GM21360 (cell line): ENCODE results near the gene TSHZ2.

Experiments
- ATAC-seq: cut with Tn5 transposase; IDR thresholded peaks from one replicate; pipeline ENCODE4 v1.9.1; 2021; ENCODE audit warnings: mild to moderate bottlenecking, moderate library complexity; ENCODE audit not compliant: unreplicated experiment

Gene TSHZ2

DNA sequence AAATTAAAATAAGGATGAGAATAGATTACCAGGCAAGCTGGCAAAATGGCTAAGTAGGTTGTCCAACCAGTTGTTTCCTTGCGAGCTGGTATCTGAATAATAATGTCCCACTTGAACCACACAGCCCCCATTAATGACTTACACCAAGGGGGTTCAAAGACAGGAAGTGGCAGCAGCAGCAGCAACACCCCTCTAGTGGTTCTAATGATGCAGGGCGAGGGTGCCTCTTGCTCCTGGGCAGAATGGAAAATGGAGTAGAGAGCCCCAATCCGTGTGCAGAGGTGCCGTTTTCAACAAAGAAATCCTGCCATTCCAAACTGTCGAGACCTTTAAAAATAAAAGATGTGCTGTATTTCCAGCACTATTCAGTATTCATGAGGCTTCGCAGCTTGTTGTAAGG is 218.1 kb downstream of the TSHZ2 start:
- ATAC-seq: no peak

DNA sequence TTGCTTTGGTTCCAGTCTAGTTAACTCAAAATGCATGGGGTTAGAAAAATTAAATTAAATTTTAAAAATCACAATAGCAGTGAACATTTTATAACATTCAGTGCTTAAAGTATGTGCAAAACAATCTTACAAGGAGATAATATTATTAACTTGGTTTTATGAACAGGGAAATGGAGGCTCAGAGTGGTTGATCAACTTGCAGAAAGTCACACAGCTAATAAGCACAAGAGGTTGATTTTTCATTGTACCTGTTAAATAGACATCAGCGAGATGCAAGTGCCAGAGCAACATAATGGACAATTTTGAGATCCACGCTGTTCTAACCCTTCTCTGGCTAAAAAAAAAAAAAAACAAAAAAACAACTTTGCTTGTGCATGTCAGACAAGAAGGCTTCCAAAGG is 219.8 kb downstream of the TSHZ2 start:
- ATAC-seq: no peak

DNA sequence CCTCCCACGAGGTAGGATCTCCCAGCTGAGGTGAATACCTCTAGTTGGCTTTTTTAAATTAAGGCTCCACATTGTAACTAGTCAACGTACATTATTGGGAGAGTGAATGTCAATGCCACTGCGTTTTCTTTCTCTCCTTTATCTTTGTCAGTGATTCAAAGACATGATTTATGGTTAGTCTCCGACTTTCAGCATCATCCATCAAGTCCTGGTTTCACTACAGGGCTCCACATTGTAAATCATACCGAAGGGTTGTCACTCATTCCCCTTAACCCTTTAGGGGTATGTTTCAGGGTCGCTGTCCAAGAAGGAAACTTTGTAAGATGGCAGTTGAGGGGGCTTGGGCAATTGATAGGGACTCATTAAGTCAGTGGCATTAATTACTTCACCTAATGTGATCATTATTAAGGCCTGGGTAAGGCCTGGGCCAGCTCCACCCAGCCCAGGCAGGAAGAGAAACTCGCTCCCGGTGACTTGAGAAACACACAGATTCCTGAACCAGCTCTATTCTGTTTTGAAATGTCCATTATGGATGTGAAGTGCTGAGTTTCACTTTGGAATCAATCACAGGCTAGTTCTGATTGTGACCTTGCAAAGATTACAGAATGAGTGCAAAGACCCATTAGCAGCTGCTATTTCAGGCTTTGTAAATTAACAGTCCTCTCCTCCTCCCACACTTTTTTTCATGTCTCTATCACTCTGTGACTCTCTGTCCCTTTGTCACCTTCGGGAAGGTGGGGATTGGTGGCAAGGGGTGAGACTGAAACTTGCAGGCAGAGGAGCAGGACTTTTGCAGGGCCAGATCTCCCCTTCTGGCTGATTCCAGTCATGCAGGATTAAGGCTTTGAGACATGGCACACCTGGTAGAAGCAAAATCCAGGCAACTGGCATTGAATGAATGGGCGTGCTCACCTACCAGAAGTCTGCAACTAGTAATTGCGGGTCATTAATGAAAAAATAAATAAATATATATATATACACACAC is 222.4 kb downstream of the TSHZ2 start:
- no peak for ATAC-seq

DNA sequence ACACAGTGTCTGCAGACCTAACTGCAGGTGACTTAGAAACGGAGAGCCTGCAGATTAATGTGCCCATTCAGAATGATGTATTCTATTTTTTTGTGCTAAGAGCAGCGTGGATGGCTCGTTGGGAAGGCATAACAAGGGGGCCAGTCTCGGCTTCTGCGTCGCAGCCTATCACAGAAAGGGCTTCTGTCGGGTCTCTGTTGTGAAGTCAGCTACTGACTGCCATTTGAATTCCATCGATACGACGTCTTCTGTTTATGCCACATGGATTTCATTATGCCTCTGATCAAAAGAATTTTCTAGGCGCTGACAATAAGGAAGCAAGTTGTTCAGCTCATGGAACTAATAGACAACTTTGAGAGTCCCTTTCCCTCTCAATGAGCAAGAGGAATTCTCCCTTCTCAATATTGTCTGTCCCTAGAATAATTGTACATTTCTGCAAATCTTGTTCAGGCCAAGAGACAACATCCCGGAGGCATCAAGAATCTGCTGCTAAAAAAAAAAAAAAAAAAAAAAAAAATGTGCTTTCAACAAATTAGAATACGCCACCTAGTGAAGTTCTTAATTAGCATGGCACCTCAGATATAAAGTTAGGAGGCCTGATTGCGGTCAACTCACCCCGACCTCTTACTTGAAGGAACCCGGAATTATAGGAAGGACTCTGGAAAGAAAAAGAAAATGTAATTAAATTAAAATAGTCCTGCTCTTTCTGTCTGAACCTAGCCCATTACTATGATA is 223.9 kb downstream of the TSHZ2 start:
- ATAC-seq: no peak

DNA sequence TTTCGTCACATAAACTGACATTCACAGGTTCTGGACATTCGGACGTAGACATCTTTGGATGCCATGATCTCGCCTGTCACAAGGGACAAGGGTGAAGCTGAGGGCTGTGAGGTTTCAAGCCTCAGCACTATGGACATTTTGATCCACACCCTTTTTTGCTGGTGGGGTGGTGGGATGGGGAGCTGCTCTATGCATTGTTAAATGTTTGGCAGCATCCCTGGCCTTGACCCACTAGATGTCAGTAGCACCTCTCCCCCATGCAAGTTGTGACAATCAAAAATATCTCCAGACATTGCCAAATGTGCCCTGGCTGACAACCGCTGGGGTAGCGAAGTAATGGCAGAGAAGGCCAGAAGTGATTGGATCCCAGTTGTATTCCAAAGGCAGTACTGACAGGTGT is 229.4 kb downstream of the TSHZ2 start:
- ATAC-seq: no peak

DNA sequence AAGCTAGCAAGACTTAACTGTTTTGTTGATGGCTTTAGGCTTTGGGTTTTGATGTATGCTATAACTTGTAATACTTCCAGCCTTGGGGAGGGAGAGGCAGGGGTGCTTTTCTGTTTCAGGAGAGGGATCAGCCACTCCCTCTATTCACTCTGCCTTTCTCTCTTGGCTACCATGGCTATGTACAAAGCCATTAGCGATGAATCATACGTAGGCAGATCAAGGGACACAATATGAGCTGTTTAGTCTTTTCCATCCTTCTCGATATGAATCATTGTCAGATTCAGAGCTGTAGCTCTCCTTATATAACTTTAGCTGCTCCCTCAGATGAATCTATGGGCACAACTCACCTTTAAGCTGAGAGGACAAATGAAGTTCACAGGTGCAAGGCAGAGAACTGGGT is 230.6 kb downstream of the TSHZ2 start:
- no peak for ATAC-seq

DNA sequence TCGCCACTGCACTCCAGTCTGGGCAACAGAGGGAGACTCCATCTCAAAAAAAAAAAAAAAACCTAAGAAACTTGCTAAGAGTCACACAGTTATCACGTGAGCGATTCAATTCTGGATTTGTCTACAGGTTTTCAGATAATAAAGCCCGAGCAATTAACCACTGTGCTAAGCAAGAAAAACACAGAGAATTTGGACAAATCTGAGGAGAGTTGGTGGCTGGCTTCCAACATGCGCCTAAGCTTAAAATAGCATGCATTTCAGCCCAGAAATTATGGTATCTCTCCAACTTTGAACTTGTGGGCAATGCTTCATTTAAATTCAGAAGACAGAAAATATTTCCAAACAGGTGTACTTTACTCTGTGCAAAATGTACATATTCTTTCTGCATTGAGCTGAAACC is 232.9 kb downstream of the TSHZ2 start:
- no peak for ATAC-seq

DNA sequence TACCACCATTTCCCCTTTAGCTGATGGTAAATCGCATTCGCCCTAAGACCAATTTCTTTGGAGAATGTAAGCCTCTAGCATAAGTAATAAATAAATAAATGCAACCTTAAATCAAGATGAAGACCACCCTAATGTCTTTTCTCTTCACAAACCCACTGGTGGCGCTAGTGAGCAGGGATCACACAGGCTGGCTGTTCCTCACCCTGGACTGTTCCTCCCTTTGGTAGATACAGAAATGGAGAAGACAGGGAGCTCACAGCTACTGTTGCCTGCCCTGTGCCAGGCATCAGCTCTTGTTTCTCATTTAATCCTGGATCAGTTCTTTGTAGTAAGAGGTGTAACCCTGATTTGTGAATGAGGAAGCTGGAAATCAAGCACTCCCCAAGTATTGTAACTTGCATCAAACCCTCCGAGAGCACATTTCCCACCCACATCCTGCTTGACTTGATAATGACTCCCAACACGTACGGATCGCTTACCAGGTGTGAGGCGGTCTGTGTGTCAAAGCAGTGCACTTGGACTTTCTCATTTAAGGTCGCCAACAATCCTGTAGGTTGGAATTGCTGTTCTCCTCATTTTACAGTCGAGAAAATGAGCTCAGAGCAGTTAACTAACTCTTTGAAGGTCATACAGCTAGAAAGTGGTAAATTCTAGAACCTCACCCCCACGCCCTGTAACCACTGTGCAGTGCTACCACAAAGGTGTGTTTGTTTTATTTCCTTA is 236.1 kb downstream of the TSHZ2 start:
- no peak for ATAC-seq

DNA sequence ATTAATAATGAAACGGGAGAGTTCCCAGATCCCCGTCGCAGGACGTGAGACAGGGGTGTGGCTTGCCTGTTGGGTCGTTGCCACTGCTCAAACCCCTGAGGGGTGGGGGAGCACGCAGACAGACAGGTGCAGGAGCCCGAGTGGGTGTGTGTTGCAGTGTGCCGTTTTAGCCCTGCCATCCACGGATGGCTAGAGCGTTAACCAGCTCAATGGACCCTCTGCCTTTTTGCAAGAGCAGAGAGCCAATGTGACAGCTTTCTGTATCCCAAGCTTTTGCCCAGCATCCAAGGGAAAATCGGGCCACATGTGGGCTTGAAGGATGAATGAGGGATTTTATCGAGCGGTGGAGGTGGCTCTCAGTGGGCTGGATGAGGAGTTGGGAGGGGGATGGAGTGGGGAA is 237.9 kb downstream of the TSHZ2 start:
- ATAC-seq: no peak

DNA sequence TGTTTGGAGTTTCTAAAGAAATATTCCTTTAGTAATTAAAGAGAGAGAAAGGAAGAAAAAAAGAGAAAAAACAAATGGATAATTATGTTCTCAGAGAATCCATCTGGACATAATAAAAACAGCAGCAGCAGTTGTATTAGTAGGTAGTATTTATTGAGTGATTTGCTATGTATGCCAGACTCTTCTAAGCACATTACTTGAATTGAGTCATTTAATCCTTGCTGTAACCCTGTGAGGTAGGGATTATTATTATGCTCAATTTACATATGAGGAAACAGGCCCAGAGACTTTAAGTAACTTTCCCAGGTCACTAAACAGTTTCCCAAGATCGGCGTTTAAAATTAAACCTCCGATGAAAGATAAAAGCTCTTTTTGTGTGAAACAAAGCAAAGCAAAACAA is 238.8 kb downstream of the TSHZ2 start:
- ATAC-seq: no peak

DNA sequence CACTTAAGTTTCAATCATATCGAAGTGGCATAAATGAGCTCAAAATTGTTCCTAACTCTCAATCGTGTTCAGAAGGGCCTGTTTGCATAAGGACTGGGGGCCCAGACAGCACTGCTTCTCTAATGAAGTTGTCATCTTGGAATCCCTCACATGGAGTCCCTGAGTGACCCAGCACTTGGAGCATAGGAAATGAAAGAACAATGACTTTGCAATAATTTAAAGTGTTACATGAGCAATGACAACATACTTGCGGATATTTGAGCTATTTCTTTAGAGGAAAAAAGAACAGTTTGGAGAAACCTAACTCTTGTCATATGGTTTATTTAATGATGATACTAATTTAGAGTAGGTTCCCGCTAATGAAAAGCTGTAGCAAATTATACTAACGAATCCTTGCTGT is 239.9 kb downstream of the TSHZ2 start:
- no peak for ATAC-seq

DNA sequence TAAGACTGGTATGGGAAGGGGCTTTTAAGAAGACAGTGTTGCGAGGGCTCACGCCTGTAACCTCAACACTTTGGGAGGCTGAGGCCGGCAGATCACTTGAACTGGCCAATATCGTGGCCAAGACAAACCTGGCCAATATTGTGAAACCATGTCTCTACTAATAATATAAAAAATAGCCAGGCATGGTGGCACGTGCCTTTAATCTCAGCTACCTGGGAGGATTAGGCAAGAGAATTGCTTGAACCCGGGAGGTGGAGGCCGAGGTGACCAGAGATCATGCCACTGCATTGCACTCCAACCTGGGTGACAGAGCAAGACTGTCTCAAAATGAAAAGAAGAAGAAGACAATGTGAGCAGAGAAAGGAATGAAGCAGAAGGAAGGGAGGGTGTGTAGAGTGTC is 242.2 kb downstream of the TSHZ2 start:
- ATAC-seq: no peak

DNA sequence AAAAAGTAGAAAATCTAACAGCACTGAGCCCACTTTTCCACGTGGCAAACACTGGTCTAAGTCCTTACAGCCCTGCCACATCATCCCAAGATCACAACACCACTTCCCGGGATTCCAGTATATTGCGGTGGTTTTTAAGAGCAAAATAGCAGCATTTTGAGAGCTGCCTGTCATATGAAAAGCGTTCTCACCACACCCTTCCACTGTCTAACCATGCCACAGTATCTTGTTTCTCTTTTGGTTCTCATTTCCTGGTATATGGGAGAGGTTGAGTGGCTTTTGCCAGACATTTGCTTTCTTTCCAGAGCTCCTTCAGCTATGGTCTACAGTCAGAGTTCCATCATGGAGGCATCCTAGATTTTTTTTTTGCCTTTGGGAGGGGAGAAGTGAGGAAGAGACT is 243.0 kb downstream of the TSHZ2 start:
- no peak for ATAC-seq

DNA sequence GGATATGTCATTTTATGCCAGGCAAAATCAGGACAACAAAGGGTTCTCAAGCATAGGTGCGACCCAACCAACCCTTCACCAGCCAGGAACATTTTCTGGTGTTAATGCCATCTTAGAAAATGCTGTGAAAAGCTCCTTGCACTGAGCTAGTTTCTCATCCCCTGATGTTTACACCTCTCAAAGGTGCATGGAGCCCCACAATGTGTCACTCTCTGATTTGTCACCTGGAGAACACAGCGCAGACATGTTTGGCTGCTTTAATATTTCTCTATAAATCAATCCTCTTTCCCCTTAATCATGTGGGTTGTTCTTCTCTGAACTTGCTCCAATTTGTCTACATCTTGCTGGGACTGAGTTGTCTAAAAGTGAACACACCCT is 244.3 kb downstream of the TSHZ2 start:
- no peak for ATAC-seq

DNA sequence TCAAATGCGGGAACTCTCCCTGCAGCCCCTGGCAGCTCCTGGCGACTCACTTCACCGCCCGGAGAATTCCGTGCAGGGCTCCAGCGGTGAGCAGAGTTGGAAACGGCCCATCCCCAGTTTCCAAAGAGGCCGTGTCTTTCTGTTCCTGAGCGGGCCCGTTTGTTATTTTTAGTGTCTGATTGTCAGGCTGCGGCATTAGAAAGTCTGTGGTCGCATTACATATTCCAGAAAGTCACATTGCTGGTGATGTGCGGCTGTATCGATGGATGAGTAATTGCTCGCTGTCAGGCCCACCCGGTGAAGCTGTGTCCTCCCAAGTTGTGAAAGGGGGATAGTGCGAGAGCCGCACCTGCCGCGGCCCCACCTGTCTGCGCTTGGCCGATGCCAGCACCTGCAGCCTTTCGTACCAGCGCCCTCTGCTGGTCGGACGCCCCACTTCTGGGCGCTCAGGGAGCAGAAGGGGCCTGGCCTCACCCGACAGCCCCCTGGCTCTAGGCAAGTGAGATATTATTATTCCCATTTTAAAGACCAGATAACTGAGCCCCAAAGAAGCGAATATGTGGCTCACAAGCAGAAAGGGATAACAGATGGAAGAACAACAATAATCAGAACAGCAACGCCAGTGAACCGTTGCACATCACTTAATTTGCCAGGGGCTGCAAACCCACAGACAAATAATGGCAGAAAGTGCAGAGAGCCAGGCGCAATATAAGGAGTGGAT is 244.9 kb downstream of the TSHZ2 start:
- ATAC-seq: no peak

DNA sequence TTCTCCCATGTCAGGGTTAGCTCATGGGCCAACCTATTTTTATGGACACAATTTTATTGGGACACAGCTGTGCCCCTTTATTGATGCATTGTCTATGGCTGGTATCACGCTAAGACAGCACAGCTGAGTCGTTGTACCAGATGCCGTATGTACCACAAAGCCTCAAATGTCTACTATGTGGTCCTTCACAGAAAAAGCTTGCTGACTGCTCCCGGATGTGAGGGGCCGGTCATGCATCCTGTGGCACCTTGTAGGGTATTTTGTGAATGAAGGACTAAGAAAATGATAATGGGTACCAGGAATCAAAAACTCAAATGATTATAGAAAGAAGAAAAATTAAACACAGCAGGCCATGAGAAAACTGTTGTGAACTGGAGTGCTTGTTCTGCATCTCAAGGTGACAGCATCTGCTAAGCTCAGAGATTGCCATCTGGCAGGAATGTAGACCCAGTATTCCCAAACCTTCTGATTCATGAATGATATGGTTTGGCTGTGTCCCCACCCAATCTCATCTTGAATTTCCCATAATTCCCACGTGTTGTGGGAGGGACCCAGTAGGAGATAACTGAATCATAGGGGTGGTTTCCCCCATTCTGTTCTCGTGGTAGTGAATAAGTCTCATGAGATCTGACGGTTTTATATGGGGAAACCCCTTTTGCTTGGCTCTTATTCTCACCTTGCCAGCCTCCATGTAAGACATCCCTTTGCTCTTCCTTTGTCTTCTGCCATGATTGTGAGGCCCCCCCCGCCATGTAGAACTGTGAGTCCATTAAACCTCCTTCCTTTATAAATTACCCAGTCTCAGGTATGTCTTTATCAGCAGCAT is 248.5 kb downstream of the TSHZ2 start:
- ATAC-seq: no peak

DNA sequence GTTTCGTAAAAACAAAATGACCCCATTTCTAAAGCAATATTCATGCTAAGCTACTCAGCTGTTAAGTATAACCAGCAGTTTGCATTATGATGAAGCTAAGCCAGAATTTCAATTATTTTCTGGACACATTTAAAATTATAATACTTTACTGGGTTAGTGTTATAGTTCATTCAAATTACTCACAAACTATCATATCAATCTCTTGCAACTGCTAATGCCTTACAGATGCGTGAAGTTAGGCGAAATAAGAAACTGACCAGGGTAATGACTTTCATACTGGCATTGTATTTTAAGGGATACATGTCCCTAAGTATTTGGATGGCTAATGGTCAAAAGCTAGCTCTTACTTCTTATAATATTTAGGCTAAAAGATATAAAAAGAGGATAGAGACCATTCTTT is 249.6 kb downstream of the TSHZ2 start:
- no peak for ATAC-seq

DNA sequence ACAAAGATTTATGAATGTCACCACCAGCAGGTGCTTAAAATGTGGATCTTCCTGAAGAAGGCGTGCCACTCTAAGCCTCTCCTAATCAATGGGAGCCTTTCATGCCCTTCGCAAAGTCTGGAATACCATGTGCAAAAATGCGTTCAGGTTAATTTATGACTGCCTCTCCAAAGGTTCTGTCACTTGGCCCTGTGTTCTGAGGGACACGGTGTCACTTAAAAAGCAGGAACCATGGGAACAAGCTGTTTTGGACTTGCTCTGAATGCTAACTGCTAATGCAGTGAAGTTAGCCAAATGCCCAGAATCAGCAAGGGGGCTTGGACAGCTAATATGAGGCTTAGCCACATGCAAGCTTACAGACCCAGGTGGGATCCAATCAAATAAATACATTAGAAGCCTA is 250.3 kb downstream of the TSHZ2 start:
- no peak for ATAC-seq

DNA sequence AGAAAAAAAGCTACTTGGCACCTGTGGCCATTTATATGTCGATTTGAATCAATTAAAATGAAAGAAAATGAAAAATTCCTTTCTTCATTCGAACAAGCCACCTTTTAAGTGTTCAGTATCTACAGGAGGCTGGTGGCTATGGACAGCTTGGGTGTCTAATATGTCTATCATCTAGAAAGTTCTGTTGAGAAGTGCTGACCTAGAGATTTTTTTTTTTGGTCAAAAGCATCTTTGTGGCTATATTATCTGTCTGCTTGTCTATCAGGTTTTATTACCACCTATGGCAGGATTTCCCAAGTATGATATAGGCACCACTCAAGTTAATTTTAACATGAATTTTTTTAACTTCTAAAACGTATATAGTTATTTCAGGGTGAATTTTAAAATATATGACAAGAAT is 250.8 kb downstream of the TSHZ2 start:
- ATAC-seq: no peak

DNA sequence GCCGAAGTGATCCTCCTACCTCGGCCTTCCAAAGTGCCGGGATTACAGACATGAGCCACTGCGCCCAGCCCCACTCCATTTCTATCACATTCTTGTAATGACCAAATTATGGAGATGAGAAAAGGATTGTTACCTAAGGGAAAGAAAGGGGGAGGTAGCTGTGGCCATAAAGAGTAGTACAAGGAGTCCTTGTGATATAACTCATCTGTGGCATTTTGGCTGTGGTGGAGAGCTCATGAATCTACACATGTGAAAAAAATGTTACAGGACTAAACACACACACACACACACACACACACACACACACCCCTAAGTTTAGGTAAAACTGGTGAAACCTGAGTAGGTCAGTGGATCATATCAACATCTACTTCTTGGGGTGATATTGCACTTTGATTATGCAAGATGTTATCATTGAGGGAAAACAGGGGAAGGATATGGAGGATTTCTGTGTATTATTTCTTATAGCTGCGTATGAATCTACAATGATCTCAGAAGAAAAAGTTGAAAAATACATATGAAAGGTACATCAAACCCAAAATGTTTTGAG is 251.5 kb downstream of the TSHZ2 start:
- ATAC-seq: no peak
